ENCODE data around the gene USP33. TPM values are rescaled to one million over a fixed set of nuclear protein-coding genes. Genes with fewer than 3 reads are reported as not detected.
A peak's percentile ranks its signal among the peaks of the same experiment; 100 is the strongest.
"Not testable (repeated sequence)": the region's sequence is repeated elsewhere in the genome, so short reads cannot be mapped to it uniquely, and the experiment has no call there.

The USP33 gene
- total RNA-seq, 1 donor from 2014 or later, result 124 TPM

DNA sequence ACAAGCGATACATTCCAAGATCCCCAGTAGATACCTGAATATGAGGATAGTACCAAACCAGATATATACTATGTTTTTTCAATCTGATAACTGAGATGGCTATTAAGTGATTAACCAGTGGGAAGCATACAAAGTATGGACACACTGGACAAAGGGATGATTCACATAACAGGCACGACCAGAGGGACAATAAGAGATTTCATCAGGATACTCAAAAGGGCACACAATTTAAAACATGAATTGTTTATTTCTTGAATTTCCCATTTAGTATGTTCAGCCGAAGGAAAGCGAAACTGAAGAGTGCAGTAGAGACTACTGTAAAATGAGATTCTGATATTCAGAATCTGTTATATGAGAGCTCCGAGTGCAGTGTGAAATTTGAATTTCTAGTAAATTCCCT is 87.8 kb downstream of the USP33 start:
- DNase-seq, result no peak

DNA sequence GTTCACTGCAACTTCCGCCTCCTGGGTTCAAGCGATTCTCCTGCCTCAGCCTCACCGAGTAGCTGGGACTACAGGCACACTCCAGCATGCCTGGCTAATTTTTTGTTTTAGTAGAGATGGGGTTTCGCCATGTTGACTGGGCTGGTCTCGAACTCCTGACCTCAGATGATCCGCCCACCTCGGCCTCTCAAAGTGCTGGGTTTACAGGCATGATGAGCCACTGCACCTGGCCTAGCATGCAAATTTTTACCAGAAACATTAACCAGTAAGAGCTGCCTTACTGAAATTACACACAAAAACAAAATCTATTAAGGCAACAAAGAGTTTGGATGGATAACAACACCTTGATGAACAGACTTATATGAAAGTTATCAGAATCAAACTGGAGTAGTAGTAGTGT is 89.3 kb downstream of the USP33 start:
- no peak for DNase-seq

DNA sequence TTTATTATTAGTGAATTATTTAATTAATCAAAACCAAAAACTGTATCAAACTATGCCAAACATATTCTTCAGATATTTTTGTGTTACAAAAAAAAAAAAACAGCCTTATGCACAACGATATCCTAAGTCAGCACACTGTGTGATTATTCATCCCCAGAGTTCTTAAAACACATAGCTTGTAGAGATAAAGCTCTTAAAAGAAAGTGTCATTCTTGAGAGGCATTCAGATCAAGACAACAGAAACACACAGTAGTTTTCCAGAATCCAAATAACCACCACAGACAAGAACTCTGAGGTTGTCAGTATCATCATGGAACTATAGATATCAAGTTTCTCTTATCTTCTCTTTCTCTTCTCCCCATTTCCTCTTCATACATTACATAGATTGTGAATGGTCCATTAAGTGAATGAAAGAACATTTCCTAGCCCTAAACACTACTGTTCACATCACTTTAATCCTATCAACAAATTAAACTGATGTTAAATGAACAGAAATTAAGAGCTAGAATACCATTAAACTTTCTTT is 90.7 kb downstream of the USP33 start:
- no peak for DNase-seq

DNA sequence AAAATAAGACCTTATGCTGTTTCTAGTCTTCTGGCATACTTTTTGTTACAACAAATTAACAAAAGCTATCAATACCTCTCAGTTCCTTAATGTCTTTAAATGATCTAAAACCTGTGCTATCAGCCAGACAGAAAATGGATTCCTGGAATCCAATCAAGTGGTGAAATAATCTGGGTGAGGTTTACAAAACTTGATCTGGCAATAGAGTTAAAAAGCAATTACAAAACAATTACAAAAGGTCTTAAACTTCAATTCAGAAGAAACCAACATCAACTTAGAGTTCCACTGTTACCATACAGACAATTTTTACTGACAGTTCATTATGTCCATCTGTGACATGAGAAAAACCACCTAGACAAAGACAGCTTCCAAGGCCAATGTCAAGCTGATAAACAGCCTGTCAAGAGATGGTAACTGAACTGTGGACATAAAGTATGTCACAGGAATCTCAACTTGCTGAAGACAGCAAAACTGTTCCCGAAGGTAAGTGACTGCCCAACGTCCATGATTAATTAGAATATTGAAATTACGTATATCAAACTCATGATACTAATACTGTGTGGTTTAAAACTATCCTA is 94.6 kb downstream of the USP33 start:
- DNase-seq, result no peak

DNA sequence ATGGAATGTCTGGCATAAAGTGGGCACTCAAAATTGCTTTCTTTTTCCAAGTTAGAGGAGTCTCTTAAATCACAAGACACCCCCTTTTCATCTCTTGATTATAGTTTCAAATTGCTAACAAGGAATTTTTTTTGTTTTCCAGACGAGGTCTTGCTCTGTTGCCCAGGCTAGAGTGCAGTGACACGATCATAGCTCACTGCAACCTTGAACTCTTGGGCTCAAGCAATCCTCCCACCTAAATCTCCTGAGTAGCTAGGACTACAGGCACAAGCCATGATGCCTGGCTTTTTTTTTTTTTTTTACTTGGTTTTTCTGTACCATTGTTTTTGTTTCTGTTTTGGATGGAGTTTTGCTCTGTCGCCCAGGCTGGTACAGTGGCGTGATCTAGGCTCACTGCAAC is 98.0 kb downstream of the USP33 start:
- DNase-seq, result no peak

DNA sequence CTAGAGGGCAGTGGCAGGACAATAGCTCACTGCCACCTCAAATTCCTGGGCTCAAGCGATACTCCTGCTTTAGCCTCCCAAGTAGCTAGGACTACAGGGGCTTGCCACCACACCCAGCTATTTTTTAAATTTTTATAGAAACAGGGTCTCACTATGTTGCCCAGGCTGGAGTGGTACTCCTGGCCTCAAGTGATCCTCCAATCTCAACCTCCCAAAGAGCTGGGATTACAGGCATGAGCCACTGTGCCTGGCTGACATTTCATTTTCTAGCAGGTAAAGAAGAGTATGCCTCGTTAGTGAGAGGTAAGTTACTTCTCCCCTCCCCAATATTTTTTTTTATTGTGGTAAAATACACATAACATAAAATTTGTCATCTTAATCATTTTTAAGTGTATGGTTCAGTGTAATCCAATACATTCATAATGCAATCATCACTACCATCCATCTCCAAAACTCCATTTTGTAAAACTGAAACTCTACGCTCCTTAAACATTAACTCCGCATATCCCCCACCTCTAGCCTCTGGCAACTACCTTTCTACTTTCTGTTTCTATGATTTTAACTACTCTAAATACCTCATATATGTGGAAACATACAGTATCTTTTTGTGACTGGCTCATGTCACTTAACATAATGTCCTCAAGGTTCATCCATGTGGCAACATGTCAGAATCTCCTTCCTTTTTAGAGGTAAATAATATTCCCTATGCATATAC is 99.6 kb downstream of the USP33 start:
- no peak for DNase-seq

DNA sequence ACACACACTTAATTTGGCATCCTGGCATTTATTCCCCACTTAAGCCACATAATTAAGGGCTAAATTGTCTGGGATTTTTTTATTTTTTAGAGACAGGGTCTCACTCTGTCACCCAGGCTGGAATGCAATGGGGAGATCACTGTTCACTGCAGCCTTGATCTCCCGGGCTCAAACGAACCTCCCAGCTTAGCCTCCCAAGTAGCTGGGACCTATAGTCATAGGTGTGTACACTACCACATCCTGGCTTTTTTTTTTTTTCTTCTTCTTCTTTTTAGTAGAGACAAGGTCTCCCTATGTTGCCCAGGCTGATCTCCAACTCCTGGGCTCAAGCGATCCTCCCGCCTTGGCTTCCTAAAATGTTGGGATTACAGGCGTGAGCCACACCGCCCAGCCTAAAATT is 101.4 kb downstream of the USP33 start:
- DNase-seq, result no peak

DNA sequence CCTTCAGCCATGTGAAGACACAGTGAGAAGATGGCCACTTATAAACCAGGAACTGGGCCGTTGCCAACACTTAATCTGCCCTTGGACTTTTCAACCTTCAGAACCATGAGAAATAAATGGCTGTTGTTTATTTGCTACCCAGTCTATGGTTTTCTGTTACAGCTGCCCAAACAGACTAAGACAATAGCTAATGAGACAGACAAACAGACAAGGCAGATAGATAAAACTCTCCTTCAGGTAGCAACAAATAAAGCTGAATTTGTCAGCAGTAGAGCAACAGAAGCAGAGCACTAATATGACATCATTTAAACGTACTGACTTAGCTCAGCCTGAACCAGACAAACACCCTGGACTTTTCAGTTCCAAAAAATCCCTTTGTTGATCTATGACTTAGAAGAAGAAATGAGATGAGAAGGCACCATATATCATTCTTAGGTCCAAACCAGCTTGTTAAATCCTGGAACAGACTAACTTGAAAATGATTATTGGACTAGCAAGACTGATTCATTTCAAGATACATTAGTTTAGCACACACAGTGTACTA is 104.1 kb downstream of the USP33 start:
- DNase-seq, result no peak

DNA sequence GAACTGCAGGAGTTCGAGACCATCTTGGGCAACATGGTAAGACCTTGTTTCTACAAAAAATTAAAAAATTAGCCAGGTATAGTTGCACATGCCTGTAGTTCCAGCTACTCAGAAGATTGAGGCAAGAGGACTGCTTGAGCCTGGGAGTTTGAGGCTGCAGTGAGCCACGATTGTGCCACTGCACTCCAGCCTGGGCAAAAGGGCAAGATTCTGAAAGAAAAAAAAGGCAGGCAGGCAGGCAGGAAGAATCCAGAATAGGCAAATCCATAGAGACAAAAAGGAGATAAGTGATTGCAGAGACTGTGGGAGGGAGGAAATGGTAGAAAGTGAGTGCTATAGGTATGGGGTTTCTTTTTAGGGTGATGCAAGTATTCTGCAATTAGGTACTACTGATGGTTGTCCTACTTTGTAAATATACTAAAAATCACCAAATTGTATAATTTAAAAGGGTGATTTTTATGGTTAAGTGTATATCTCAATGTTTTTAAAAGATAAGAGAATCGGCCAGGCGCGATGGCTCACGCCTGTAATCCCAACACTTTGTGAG is 106.6 kb downstream of the USP33 start:
- no peak for DNase-seq

DNA sequence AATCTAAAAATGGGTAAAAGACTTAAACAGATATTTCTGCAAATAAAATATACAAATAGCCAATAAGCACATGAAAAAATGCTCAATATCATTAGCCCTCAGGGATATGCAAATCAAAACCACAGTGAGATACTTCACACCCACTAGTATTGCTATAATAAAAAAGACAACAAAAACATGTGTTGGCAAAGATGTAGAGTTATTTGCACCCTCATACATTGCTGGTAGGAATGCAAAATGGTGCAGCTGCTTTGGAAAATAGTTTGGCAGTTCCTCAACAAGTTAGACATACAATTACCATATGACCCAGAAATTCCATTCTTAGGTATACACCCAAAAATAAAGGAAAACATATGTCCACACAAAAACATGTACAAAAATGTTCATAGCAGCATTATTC is 107.4 kb downstream of the USP33 start:
- DNase-seq, result peak; percentile 94

DNA sequence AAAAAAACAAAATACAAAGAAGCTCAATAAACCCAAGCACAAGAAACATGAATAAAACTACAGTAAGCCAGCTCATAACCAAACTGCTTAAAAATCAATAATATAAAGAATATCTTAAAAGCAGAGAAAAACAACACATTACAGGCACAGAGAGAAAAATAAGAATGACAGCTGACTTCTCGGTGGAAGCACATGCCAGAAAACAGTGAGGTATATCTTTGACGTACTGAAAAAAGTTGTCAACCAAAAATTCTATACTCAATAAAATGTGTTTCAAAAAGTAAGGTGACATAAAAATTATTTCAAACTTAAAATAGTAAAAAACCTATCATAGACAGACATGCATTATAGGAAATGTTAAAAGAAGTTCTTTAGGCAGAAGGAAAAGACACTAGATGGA is 110.5 kb downstream of the USP33 start:
- no peak for DNase-seq

DNA sequence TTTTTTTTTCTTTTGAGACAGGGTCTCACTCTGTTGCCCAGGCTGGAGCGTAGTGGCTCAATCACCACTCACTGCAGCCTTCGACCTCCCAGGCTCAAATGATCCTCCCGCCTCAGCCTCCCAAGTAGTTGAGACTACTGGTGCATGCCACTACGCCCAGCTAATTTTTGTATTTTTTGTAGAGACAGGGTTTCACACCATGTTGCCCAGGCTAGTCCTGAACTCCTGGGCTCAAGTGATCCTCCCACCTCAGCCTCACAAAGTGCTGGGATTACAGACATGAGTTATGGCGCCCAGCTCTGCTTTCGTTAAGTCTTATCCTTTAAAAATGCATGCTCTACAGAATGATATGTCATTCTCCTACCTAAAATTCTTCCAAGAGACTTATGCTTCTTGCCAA is 113.4 kb downstream of the USP33 start:
- DNase-seq, result not testable (repeated sequence)

Other genes with a start within 250 kb of the USP33 start
- gene ZZZ3, start 77.2 kb downstream of the USP33 start, total RNA-seq, result 80.3 TPM
- 15.8 TPM for gene MIGA1, start 19.8 kb upstream of the USP33 start, total RNA-seq
- 12.2 TPM for gene NEXN, start 128.8 kb upstream of the USP33 start, total RNA-seq
- gene FUBP1, start 219.2 kb upstream of the USP33 start, total RNA-seq, result 180 TPM
- gene DNAJB4, start 245.1 kb upstream of the USP33 start, total RNA-seq, result 55.7 TPM